Measurements from ENCODE around the gene RPGR.

- TF ChIP-seq EZH2 (IDR thresholded peaks at IDR 0.05; ENCODE audit: borderline replicate concordance, low read length): no peak
- no peak for TF ChIP-seq CTCF (IDR thresholded peaks at IDR 0.05; ENCODE audit: low read length)
Observed at GRCh38 chrX:38371641-38372040, 44.3 kb upstream of the RPGR start.

Data from OCI-LY1 (cell line).